SK-N-DZ (cell line): Measurements from ENCODE around the gene SLX4IP.
A peak's percentile ranks its signal among the peaks of the same experiment; 100 is the strongest.

ENCODE experiments used
- DNase-seq: peaks from one replicate; pipeline ENCODE4 v3.0.0-alpha.2; 2015; ENCODE audit warnings: low spot score

SLX4IP gene

GRCh38 chr20:10633718-10634117 lies 198.6 kb downstream of the SLX4IP start:
- no peak for DNase-seq

- no peak for DNase-seq
These were observed 199.1 kb downstream of the SLX4IP start for GRCh38 chr20:10634211-10634610.

- DNase-seq: no peak
These were observed 199.7 kb downstream of the SLX4IP start for GRCh38 chr20:10634683-10635411.

- no peak for DNase-seq
These were observed 200.5 kb downstream of the SLX4IP start for GRCh38 chr20:10635476-10636208.

- DNase-seq: no peak
These were observed 201.3 kb downstream of the SLX4IP start for GRCh38 chr20:10636326-10636818.

- no peak for DNase-seq
These were observed 202.0 kb downstream of the SLX4IP start for GRCh38 chr20:10637031-10637559.

GRCh38 chr20:10637563-10637962 lies 202.5 kb downstream of the SLX4IP start:
- no peak for DNase-seq

- DNase-seq: no peak
These were observed 204.1 kb downstream of the SLX4IP start for GRCh38 chr20:10639077-10639736.

- no peak for DNase-seq
These were observed 204.8 kb downstream of the SLX4IP start for GRCh38 chr20:10639737-10640556.

- DNase-seq: no peak
These were observed 205.8 kb downstream of the SLX4IP start for GRCh38 chr20:10640897-10641296.

GRCh38 chr20:10641467-10641866 lies 206.4 kb downstream of the SLX4IP start:
- no peak for DNase-seq

- no peak for DNase-seq
These were observed 206.8 kb downstream of the SLX4IP start for GRCh38 chr20:10641893-10642292.

GRCh38 chr20:10642856-10643559 lies 207.9 kb downstream of the SLX4IP start:
- no peak for DNase-seq

- no peak for DNase-seq
These were observed 208.4 kb downstream of the SLX4IP start for GRCh38 chr20:10643560-10643873.

GRCh38 chr20:10644458-10645204 lies 209.5 kb downstream of the SLX4IP start:
- peak; percentile 89 for DNase-seq

GRCh38 chr20:10645205-10645570 lies 210.1 kb downstream of the SLX4IP start:
- DNase-seq: no peak

- DNase-seq: no peak
These were observed 210.9 kb downstream of the SLX4IP start for GRCh38 chr20:10646006-10646405.

GRCh38 chr20:10646886-10647420 lies 211.8 kb downstream of the SLX4IP start:
- no peak for DNase-seq

GRCh38 chr20:10647471-10647870 lies 212.4 kb downstream of the SLX4IP start:
- peak; percentile 46 for DNase-seq

GRCh38 chr20:10647909-10648308 lies 212.8 kb downstream of the SLX4IP start:
- DNase-seq: no peak
